Measurements from ENCODE around the gene KRT85. TPM values are rescaled to one million over a fixed set of nuclear protein-coding genes. Genes with fewer than 3 reads are reported as not detected.

KRT85 gene
- total and polyA plus RNA-seq, 2 of the 4 experiments (the other 2 are of a cell fraction) = not detected

DNA sequence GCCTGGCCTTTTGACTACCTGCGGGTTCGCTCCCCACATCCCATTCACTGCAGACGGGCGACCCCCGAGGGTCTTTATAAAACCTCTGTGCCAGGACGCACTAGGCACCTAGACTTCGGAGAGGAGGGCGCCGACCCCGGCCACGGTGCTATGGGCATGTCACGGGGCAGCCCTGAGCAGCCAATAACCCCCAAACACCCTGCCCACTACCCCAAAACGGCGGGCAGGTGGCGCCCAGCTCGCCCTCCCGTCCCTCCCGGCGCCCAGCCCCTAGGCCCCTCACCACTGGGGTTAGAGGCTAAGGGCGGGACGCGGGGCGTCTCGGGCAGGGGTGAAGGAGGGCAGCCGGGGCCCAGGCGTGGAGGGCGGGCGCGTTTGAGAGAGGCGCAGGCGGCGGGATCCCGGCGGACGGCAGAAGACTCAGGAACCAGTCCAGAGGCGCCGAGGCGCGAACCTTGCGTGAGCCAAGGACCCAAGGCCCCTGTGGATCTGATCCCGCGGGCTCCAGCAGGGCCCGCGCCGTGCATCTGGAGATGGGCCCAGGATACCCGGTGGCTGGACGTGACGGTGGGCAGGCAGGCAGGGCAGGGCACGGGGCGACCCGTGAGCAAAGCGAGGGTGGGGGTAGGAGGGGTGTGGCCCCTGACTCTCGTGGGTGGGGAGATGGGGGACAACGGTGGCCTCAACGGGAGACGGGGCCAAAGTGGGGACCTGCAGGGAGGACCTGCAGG lies 11.1 kb downstream of the KRT85 start:
- no peak overlapping the region for H3K4me2 ChIP-seq (ENCODE audit: low read depth, low read length)
- H2AK9ac ChIP-seq (replicated peaks; ENCODE audit: low read depth, low read length, poor library complexity) = no peak overlapping the region
- no peak for ATAC-seq (ENCODE audit: low read depth)
- H3K4ac ChIP-seq (ENCODE audit: low read depth, low read length) = no peak overlapping the region
- H4K91ac ChIP-seq (ENCODE audit: insufficient read depth, low read depth, low read length) = no peak overlapping the region
- no peak overlapping the region for H2BK5ac ChIP-seq (ENCODE audit: low read depth, low read length, poor library complexity, severe bottlenecking)
- no peak overlapping the region for H3K14ac ChIP-seq (replicated peaks; ENCODE audit: low read depth, low read length)
- TF ChIP-seq RCOR1 (IDR thresholded peaks at IDR 0.05; ENCODE audit: insufficient replicate concordance, low read length) (no peak), MXI1 (IDR thresholded peaks at IDR 0.05; ENCODE audit: borderline replicate concordance, low read depth, low read length) (no peak), CEBPB (IDR thresholded peaks at IDR 0.05; ENCODE audit: low read depth, low read length) (no peak), CHD1 (IDR thresholded peaks at IDR 0.05; ENCODE audit: low read depth, low read length) (no peak), MAFK (IDR thresholded peaks at IDR 0.05; ENCODE audit: low read depth, low read length) (no peak), SMC3 (IDR thresholded peaks at IDR 0.05; ENCODE audit: low read depth, low read length) (no peak), FOS (IDR thresholded peaks at IDR 0.05; ENCODE audit: low read depth, low read length) (no peak)
- TF ChIP-seq, protein P1, sequence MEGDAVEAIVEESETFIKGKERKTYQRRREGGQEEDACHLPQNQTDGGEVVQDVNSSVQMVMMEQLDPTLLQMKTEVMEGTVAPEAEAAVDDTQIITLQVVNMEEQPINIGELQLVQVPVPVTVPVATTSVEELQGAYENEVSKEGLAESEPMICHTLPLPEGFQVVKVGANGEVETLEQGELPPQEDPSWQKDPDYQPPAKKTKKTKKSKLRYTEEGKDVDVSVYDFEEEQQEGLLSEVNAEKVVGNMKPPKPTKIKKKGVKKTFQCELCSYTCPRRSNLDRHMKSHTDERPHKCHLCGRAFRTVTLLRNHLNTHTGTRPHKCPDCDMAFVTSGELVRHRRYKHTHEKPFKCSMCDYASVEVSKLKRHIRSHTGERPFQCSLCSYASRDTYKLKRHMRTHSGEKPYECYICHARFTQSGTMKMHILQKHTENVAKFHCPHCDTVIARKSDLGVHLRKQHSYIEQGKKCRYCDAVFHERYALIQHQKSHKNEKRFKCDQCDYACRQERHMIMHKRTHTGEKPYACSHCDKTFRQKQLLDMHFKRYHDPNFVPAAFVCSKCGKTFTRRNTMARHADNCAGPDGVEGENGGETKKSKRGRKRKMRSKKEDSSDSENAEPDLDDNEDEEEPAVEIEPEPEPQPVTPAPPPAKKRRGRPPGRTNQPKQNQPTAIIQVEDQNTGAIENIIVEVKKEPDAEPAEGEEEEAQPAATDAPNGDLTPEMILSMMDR (conservative IDR thresholded peaks at IDR 0.05; ENCODE audit: low read depth, low read length) = no peak
- H3K4me3 ChIP-seq (ENCODE audit: insufficient read depth, low read depth, low read length) = no peak overlapping the region
- in situ Hi-C loops (cut with MboI; ENCODE audit: low sequenced_read_pairs) (no loop called here), intact Hi-C loops (cut with micrococcal nuclease) (no loop called here), dilution Hi-C loops (cut with HindIII; ENCODE audit: low sequenced_read_pairs, unreplicated experiment) (no loop called here)
- H3K36me3 ChIP-seq (ENCODE audit: control insufficient read depth, insufficient read depth, low read length) = no peaks in the 10 kb centered on the region
- H3K18ac ChIP-seq (ENCODE audit: low read depth, low read length) = no peak overlapping the region
- no peak overlapping the region for H4K8ac ChIP-seq (ENCODE audit: low read depth in 2 of 2, low read length in 2 of 2)
- no peak overlapping the region for H3K56ac ChIP-seq (ENCODE audit: extremely low read depth, insufficient read depth, low read length)
- H2AK5ac ChIP-seq (ENCODE audit: low read depth, low read length) = no peak overlapping the region
- H2BK20ac ChIP-seq (ENCODE audit: low read depth, low read length) = no peak overlapping the region
- no peak for DNase-seq
- no peaks in the 10 kb centered on the region for H3K9me1 ChIP-seq (ENCODE audit: insufficient read depth, low read length)
- no peaks in the 10 kb centered on the region for H4K20me1 ChIP-seq (ENCODE audit: insufficient read depth, low read length)
- ChIA-PET CTCF (no interaction called here), POLR2A (ENCODE audit: unreplicated experiment) (no interaction called here)
- no peaks in the 10 kb centered on the region for H3K9me3 ChIP-seq (ENCODE audit: control insufficient read depth, insufficient read depth, low read length)
- H3K27ac ChIP-seq (ENCODE audit: insufficient read depth, low read length) = no peak overlapping the region
- H3K79me1 ChIP-seq (ENCODE audit: low read depth in 1 of 2, low read length in 2 of 2) = no peaks in the 10 kb centered on the region
- no peak overlapping the region for H3K9ac ChIP-seq (ENCODE audit: low read depth, low read length)
- no peak overlapping the region for H4K5ac ChIP-seq (ENCODE audit: low read depth, low read length)
- no peak overlapping the region for H3K23ac ChIP-seq (ENCODE audit: low read depth, low read length)
- H2BK120ac ChIP-seq (ENCODE audit: low read depth, low read length) = no peak overlapping the region
- no peaks in the 10 kb centered on the region for H3K4me1 ChIP-seq (ENCODE audit: control insufficient read depth, insufficient read depth, low read length)
- no TSS peak for BruUV-seq (replicated peaks)
- H3K27me3 ChIP-seq (ENCODE audit: control insufficient read depth, insufficient read depth, low read length) = peaks cover 50% of the 10 kb centered on the region
- H2BK15ac ChIP-seq (ENCODE audit: low read depth, low read length) = no peak overlapping the region
- WGBS, 2 experiments (ENCODE audit: extremely low coverage in 2 of 2, insufficient read length in 1 of 2) = 93% methylated on average over 8 of the region's 56 CpGs; no CpG with 5 or more reads in 1 of the 2 experiments
- H2AFZ ChIP-seq (replicated peaks; ENCODE audit: low read length, poor library complexity) = no peak overlapping the region
